ENCODE results near the gene GHRL.

GHRL gene

DNA sequence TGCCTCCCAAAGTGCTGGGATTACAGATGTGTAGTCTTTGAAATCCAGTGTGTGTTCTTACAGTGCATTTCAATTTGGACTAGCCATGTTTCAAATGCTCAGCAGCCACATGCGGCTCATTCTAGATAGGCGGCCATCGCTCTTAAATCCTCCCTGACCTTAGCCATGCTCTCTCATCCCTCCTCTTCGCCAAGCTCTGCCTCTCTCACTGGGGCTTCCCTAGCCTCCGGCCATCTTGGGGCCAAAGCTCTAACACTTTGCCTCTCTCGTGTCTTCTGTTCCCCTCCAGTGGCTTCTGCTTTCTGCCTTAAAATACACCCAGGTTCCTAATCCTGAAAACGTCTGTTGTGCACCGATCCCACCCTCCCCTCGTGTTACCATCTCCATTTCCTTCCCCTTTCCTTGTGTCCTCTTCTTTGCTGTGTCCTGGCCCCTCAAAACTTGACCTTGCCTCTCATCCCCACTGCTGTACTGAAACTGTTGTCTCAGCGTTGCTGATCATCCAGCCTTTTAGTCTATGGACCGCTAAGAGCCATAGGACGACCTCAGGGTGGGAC, 1.4 kb upstream of the GHRL start:
- no peak for DNase-seq

GRCh38 chr3:10291641-10292040, 1.1 kb downstream of the GHRL start:
- DNase-seq: no peak

- DNase-seq: no peak
These were observed 2.1 kb downstream of the GHRL start for GRCh38 chr3:10290481-10291176.

GRCh38 chr3:10289787-10290355, 2.9 kb downstream of the GHRL start:
- no peak for DNase-seq

DNA sequence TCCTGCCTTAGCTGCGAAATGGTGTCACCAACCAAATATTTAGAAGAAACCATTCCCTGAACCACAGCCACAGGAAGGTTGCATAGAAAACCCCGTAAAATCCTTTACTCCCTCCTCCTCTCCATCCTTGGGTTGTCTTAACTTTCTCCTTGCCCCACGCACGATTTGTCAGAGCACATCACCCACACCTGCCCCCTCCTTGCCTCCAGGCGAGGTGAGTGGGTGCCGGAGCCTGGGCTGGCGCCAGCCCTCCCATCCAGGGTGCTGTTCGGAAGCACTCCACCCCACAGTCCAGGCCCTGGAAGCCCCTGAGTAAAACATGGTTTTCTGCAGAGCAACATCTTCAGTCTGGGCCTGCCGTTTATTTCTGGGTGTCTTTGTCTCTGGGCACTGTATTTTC, 3.7 kb downstream of the GHRL start:
- no peak for DNase-seq

DNA sequence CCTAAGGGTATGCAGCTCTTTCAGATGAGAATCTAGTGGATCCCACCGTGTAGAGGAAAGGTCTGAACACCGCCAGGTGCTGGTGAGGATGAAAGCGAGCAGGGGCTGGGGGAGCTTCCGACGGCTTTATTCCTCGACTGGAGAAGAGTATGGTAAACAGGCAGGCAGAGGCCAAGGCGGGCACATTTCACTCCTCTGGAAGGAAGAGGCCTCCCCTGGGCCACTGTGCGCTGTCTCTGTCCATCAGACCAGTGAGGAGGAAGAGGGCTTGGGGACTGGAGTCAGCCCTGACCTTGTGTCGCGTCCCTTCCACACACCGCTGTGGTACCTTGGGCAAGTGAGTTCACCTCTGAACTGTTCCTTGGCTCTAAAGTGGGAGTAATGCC, 4.2 kb downstream of the GHRL start:
- no peak for DNase-seq

GRCh38 chr3:10287936-10288574, 4.7 kb downstream of the GHRL start:
- DNase-seq: no peak

DNA sequence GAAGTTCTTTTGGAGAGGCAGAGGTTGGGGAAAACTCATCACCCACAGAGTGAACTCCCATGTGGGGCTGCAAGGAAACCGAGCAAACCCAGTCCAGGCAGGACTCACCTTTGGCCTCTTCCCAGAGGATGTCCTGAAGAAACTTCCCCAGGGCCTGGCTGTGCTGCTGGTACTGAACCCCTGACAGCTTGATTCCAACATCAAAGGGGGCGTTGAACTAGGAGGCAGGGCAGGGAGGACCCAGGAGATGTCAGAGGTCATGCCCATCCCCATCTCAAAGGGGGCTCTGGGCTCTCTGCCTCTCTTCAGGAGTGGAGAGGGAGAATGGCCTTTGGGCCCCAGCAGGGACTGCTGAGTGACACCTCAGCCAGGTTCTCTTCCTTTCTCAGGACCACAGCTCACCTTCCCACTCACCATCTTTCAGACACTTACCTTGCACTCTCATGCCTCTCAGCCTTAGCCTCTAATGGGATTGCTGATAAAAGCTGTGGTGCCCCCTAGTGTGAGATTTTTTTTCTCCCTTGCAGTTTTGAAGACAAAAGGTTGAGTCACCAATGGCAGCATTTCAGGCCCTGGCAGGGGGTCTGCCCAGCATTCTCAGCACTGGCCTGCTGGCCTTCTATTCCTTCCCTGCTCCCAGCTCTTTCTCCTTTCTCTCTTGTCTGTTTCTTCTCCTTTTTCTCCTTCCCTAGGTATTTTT, 6.0 kb downstream of the GHRL start:
- peak; percentile 68 for DNase-seq

DNA sequence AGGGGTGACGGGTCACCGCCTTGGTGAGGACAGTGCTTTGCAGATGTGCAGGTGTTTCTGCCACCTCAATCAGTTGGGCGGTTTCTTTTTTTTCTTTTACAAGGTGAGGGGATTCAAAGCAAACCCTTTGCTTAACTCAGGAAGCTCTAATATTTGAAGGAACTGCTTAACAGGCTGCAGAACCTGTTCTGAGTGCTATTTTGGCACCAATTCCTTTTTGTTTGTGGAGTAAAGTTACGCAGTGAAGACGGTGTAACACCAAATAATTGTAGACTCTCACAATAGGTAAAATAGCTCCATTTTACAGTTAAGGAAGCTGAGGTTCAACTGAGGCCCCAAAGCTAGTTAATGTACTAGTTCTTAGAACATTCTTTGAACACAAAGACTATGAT, 6.6 kb downstream of the GHRL start:
- DNase-seq: no peak

DNA sequence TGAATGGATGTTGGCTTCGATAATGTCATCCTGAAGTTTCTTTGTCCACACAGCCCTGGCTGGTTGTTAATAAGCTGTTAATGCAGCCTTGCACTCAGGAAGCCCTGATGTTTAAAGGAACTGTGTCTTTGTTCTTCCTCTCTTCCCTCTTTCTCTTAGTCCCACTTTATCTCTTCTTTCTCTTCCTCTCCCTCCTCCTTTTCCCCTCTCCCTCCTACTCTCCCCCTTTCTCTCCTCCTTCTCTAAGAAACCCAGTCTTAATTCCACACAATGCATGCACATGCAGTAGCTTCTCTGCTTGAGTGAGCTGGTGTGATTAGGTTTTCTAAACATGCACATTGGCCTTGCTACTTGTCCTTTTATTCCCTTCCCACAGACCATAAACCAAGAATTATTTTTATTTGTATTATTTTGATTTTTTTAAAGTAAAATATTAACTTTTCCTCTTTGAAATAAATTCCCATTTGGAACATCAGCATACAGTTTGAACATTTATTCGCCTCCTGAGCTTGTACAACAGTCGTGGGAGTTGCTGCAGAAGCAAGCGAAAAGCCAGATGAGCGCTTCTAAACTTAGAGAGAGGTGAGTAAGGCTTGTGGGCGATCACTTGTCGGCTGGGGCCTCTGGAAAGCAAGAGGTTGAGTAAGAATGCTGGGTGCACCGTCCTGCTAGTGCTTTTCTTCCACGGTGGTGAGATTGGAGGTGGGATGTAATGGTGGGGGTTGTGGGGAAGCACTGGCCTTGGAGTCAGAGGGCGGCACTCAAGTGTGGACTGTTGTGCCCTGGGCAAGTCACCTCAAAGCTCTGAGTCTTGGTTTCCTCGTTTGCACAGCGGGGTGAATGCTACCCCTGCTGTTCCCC, 7.2 kb downstream of the GHRL start:
- no peak for DNase-seq

DNA sequence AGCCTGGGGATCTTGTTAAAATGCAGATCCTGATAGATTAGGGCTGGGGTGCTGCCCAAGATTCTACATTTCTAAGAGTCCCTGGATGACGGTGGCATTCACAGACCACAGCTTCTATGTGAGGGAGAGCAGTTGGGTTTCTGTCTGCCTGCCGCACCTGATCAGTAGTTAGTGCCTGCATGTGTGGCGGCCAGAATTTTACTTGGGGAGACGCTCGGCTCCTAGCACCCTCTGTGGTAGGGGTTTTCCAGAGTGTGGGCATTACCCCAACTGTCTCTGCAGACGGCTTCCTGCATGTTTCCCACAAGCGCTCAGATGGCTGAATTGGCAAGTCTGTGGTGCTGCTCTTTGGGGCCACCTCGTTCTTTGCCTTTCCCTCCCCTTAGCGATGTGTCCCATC, 8.3 kb downstream of the GHRL start:
- no peak for DNase-seq

DNA sequence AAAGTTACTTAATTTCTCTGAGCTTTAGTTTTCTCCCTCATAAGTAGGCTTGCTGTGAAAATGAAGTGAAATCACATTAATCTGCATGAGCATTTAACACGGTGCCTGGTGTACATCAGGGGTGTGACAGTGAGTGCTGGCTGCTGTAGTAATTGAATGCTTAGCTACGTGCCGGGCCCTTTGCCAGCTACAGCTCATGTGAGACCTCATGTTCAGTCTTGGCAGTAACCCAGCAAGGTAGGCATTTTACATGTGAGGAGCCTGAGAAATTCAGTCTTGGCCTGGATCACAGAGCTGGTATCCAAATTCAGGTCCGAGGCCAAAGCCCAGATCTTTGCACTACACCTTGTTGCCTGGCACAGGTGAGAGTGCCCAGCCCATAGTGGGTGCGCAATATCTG, 9.1 kb downstream of the GHRL start:
- DNase-seq: no peak

- DNase-seq: no peak
These were observed 10.8 kb downstream of the GHRL start for GRCh38 chr3:10281951-10282350.

GRCh38 chr3:10280571-10280970, 12.2 kb downstream of the GHRL start:
- no peak for DNase-seq

DNA sequence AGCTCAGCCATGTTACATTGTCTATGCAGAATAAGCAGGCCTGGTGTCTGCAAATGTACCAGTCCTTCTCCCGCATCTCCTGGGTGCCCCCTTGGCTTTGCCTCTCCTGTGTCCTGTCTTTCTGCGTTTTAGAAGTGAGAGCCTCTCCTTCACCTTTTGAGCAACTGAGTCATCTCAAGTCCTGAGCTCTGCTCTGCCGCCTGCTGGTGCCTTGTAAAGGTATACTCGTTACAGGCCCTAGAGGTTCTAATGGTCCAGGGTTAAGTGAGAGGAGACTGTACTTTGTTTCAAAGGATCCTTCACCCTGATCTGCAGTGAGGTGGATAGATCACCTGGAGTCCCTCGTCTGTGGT, 12.6 kb downstream of the GHRL start:
- DNase-seq: no peak

GRCh38 chr3:10279384-10280176, 13.2 kb downstream of the GHRL start:
- no peak for DNase-seq

DNA sequence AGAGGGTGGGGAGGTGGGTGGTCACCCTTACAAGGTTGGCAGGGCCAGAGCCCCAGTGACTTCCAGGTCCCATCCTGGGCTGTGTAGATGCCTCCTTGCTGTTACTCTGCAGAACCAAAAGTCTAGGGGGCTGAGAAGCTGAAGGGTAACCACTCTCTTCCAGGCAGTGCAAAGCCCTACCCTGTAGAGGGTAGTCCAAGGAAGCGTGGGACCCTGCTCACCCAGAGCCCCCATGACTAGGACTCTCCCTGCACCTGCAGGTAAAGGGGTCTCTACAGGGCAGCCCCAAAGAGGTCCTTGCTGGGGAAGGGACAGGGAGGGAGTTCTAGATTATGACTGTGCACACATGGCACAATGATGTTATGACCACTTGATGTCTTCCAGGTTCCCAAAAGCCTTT, 14.2 kb downstream of the GHRL start:
- no peak for DNase-seq

DNA sequence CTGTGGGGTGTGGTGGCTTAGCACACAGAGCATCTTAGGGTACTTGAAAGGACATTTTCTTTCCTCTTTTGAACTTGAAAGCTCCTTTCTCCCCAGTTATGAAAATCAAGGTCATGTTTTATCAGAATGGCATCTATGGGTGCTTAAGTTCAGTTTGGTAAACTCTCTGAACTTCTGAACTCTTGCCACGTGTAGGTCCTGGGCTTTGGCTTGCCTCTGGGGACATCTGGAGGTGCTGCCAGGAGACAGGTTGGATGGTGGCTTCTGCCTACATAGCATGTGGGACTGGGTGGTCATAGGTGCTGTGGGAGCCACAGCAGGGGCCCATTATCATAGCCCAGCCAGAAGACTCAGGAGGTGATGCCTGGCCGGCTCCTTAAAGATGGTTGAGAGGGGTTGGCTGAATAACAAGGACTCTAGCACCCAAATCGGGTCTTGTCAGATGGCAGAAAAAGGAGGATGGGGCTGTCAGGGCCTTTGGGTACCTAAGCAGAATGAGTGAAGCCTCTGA, 15.6 kb downstream of the GHRL start:
- DNase-seq: no peak

- no peak for DNase-seq
These were observed 18.1 kb downstream of the GHRL start for GRCh38 chr3:10274601-10275000.

GRCh38 chr3:10273702-10274305, 18.9 kb downstream of the GHRL start:
- DNase-seq: no peak

GRCh38 chr3:10272977-10273376, 19.8 kb downstream of the GHRL start:
- no peak for DNase-seq
